HEK293 (cell line): Measurements from ENCODE around the gene LMLN.

Experiments used
- CTCF ChIA-PET: fragments of 350-600 bp; formaldehyde crosslinking; extraction: SDS; loops from one replicate; lab custom pipeline; 2021; ENCODE audit warnings: antibody characterized with exemption; lab: Yijun Ruan, JAX
- POLR2A ChIA-PET: fragments of 300-600 bp; formaldehyde crosslinking; extraction: SDS; loops from one replicate; lab custom pipeline; 2020; ENCODE audit warnings: antibody characterized with exemption, inconsistent platforms; lab: Yijun Ruan, JAX
- H3K27ac ChIP-seq: fragments of 200-500 bp; sonication (Bioruptor generic); 2 replicates; pipeline ENCODE4 v1.5.1; 2014; ENCODE audit warnings: low read depth, low read length, control low read depth, inconsistent platforms; ENCODE audit errors: extremely low read depth
- H3K36me3 ChIP-seq, 2 experiments: fragments of 200-500 bp in 1 of 2; sonication (Bioruptor generic) in 1 of 2; 1 replicate in 1 of 2; 2 replicates in 1 of 2; pipeline ENCODE4 v1.5.1; 2014 to 2017; ENCODE audit warnings: inconsistent platforms in 2 of 2, low read length in 2 of 2; ENCODE audit not compliant: control insufficient read depth in 2 of 2, insufficient read depth in 1 of 2
- H3K4me1 ChIP-seq: fragments of 200-500 bp; sonication (Bioruptor generic); 2 replicates; pipeline ENCODE4 v1.5.1; 2014; ENCODE audit warnings: mild to moderate bottlenecking, low read length, inconsistent platforms; ENCODE audit not compliant: control insufficient read depth, insufficient read depth
- H3K4me3 ChIP-seq: 2 replicates; pipeline ENCODE4 v1.5.1; 2011; ENCODE audit warnings: low read depth, mild to moderate bottlenecking, control low read depth, low read length, moderate library complexity
- H3K9me3 ChIP-seq: fragments of 200-500 bp; sonication (Bioruptor generic); 2 replicates; pipeline ENCODE4 v1.5.1; 2014; ENCODE audit warnings: low read depth, low read length, inconsistent platforms; ENCODE audit not compliant: control insufficient read depth, insufficient read depth
- HIC1 ChIP-seq: fragments of 450-650 bp; formaldehyde crosslinking; IDR thresholded peaks from 2 replicates; pipeline ENCODE4 v1.5.1; 2016; ENCODE audit warnings: missing biosample characterization, missing genetic modification characterization
- KLF16 ChIP-seq: fragments of 450-650 bp; formaldehyde crosslinking; IDR thresholded peaks from 2 replicates; pipeline ENCODE4 v1.5.1; 2017; ENCODE audit warnings: missing biosample characterization, missing genetic modification characterization
- KLF8 ChIP-seq: fragments of 450-650 bp; formaldehyde crosslinking; IDR thresholded peaks from 2 replicates; pipeline ENCODE4 v1.5.1; 2016; ENCODE audit warnings: missing biosample characterization, missing genetic modification characterization
- MYNN ChIP-seq: fragments of 450-650 bp; formaldehyde crosslinking; IDR thresholded peaks from 2 replicates; pipeline ENCODE4 v1.5.1; 2016; ENCODE audit warnings: missing biosample characterization, missing genetic modification characterization, borderline replicate concordance
- YY1 ChIP-seq: fragments of 450-650 bp; formaldehyde crosslinking; IDR thresholded peaks from 2 replicates; pipeline ENCODE4 v1.5.1; 2018; ENCODE audit warnings: missing biosample characterization, missing genetic modification characterization
- ZBTB17 ChIP-seq: fragments of 450-650 bp; formaldehyde crosslinking; IDR thresholded peaks from 2 replicates; pipeline ENCODE4 v1.5.1; 2016; ENCODE audit warnings: missing biosample characterization, missing genetic modification characterization
- ZBTB21 ChIP-seq: fragments of 450-650 bp; formaldehyde crosslinking; IDR thresholded peaks from 2 replicates; pipeline ENCODE4 v1.5.1; 2017; ENCODE audit warnings: missing biosample characterization, missing genetic modification characterization
- ZFP37 ChIP-seq: fragments of 450-650 bp; formaldehyde crosslinking; IDR thresholded peaks from 2 replicates; pipeline ENCODE4 v1.5.1; 2016; ENCODE audit warnings: missing biosample characterization, missing genetic modification characterization
- ZNF155 ChIP-seq: fragments of 450-650 bp; formaldehyde crosslinking; IDR thresholded peaks from 2 replicates; pipeline ENCODE4 v1.5.1; 2016; ENCODE audit warnings: missing biosample characterization, missing genetic modification characterization
- ZNF157 ChIP-seq: fragments of 450-650 bp; formaldehyde crosslinking; IDR thresholded peaks from 2 replicates; pipeline ENCODE4 v1.5.1; 2016; ENCODE audit warnings: missing biosample characterization, missing genetic modification characterization
- ZNF341 ChIP-seq: fragments of 450-650 bp; formaldehyde crosslinking; IDR thresholded peaks from 2 replicates; pipeline ENCODE4; 2016; ENCODE audit warnings: low read depth, missing biosample characterization, missing genetic modification characterization
- ZNF350 ChIP-seq: fragments of 450-650 bp; formaldehyde crosslinking; IDR thresholded peaks from 2 replicates; pipeline ENCODE4 v1.5.0; 2017; ENCODE audit warnings: missing biosample characterization, mild to moderate bottlenecking, missing genetic modification characterization
- ZNF366 ChIP-seq: fragments of 450-650 bp; formaldehyde crosslinking; conservative IDR thresholded peaks from 2 replicates; pipeline ENCODE4 v1.5.1; 2016; ENCODE audit warnings: missing biosample characterization, missing genetic modification characterization
- ZNF529 ChIP-seq: fragments of 450-650 bp; formaldehyde crosslinking; IDR thresholded peaks from 2 replicates; pipeline ENCODE4 v1.5.1; 2017; ENCODE audit warnings: missing genetic modification characterization, missing biosample characterization; ENCODE audit not compliant: insufficient replicate concordance
- ZNF792 ChIP-seq: fragments of 450-650 bp; formaldehyde crosslinking; IDR thresholded peaks from 2 replicates; pipeline ENCODE4 v1.5.1; 2016; ENCODE audit warnings: missing biosample characterization, missing genetic modification characterization
- ZSCAN5A ChIP-seq: fragments of 450-650 bp; formaldehyde crosslinking; IDR thresholded peaks from 2 replicates; pipeline ENCODE4 v1.5.1; 2016; ENCODE audit warnings: missing biosample characterization, missing genetic modification characterization
- TF ChIP-seq, protein P1 (sequence below): fragments of 450-650 bp; formaldehyde crosslinking; IDR thresholded peaks from 2 replicates; pipeline ENCODE4 v1.5.1; 2017; ENCODE audit warnings: missing biosample characterization, missing genetic modification characterization
- TF ChIP-seq, protein P2 (sequence below): fragments of 450-650 bp; formaldehyde crosslinking; IDR thresholded peaks from 2 replicates; pipeline ENCODE4 v1.5.1; 2016; ENCODE audit warnings: missing biosample characterization, missing genetic modification characterization, borderline replicate concordance
- TF ChIP-seq, protein P3 (sequence below): fragments of 450-650 bp; formaldehyde crosslinking; IDR thresholded peaks from 2 replicates; pipeline ENCODE4 v1.5.1; 2016; ENCODE audit warnings: missing biosample characterization, missing genetic modification characterization

The LMLN gene

DNA sequence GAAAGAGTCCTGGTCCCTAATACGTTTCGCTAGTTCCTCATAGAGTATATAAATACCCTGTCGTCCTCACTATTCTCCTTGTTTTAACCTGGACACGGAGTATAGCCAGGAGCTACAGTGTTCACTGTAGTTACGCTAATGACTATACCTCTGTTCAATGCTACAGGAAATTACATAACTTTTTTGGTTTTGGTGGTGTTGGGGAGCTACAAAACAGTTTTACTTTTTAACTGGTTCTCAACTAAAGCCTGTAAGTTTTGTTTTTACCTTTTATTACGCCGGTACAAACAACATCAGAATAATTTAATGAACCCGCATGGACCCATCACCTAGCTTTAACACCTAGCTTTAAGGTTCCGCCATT lies 1.5 kb downstream of the LMLN start:
- TF ChIP-seq ZBTB17 (no peak), HIC1 (no peak), ZNF157 (tag by site-specific recombination) (no peak), ZFP37 (tag by site-specific recombination) (no peak), ZSCAN5A (tag by site-specific recombination) (no peak), MYNN (tag by site-specific recombination) (no peak), KLF8 (tag by site-specific recombination) (no peak), ZNF529 (tag by site-specific recombination) (no peak), ZNF792 (tag by site-specific recombination) (no peak), ZNF341 (no peak), ZNF350 (no peak), ZBTB21 (tag by site-specific recombination) (no peak), YY1 (no peak), ZNF366 (no peak), KLF16 (tag by site-specific recombination) (no peak), ZNF155 (tag by site-specific recombination) (no peak)
- TF ChIP-seq, protein P1, sequence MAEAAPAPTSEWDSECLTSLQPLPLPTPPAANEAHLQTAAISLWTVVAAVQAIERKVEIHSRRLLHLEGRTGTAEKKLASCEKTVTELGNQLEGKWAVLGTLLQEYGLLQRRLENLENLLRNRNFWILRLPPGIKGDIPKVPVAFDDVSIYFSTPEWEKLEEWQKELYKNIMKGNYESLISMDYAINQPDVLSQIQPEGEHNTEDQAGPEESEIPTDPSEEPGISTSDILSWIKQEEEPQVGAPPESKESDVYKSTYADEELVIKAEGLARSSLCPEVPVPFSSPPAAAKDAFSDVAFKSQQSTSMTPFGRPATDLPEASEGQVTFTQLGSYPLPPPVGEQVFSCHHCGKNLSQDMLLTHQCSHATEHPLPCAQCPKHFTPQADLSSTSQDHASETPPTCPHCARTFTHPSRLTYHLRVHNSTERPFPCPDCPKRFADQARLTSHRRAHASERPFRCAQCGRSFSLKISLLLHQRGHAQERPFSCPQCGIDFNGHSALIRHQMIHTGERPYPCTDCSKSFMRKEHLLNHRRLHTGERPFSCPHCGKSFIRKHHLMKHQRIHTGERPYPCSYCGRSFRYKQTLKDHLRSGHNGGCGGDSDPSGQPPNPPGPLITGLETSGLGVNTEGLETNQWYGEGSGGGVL (tag by site-specific recombination) = no peak
- TF ChIP-seq, protein P2, sequence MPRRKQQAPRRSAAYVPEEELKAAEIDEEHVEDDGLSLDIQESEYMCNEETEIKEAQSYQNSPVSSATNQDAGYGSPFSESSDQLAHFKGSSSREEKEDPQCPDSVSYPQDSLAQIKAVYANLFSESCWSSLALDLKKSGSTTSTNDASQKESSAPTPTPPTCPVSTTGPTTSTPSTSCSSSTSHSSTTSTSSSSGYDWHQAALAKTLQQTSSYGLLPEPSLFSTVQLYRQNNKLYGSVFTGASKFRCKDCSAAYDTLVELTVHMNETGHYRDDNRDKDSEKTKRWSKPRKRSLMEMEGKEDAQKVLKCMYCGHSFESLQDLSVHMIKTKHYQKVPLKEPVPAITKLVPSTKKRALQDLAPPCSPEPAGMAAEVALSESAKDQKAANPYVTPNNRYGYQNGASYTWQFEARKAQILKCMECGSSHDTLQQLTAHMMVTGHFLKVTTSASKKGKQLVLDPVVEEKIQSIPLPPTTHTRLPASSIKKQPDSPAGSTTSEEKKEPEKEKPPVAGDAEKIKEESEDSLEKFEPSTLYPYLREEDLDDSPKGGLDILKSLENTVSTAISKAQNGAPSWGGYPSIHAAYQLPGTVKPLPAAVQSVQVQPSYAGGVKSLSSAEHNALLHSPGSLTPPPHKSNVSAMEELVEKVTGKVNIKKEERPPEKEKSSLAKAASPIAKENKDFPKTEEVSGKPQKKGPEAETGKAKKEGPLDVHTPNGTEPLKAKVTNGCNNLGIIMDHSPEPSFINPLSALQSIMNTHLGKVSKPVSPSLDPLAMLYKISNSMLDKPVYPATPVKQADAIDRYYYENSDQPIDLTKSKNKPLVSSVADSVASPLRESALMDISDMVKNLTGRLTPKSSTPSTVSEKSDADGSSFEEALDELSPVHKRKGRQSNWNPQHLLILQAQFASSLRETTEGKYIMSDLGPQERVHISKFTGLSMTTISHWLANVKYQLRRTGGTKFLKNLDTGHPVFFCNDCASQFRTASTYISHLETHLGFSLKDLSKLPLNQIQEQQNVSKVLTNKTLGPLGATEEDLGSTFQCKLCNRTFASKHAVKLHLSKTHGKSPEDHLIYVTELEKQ (tag by site-specific recombination) = no peak
- TF ChIP-seq, protein P3, sequence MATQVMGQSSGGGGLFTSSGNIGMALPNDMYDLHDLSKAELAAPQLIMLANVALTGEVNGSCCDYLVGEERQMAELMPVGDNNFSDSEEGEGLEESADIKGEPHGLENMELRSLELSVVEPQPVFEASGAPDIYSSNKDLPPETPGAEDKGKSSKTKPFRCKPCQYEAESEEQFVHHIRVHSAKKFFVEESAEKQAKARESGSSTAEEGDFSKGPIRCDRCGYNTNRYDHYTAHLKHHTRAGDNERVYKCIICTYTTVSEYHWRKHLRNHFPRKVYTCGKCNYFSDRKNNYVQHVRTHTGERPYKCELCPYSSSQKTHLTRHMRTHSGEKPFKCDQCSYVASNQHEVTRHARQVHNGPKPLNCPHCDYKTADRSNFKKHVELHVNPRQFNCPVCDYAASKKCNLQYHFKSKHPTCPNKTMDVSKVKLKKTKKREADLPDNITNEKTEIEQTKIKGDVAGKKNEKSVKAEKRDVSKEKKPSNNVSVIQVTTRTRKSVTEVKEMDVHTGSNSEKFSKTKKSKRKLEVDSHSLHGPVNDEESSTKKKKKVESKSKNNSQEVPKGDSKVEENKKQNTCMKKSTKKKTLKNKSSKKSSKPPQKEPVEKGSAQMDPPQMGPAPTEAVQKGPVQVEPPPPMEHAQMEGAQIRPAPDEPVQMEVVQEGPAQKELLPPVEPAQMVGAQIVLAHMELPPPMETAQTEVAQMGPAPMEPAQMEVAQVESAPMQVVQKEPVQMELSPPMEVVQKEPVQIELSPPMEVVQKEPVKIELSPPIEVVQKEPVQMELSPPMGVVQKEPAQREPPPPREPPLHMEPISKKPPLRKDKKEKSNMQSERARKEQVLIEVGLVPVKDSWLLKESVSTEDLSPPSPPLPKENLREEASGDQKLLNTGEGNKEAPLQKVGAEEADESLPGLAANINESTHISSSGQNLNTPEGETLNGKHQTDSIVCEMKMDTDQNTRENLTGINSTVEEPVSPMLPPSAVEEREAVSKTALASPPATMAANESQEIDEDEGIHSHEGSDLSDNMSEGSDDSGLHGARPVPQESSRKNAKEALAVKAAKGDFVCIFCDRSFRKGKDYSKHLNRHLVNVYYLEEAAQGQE = no peak
- ChIA-PET CTCF (interaction anchor here (1.0 kb wide), 1 partner anchor 56 kb away, joined by 3 read pairs; no protein-coding TSS in a partner anchor), POLR2A (no interaction called here)
- H3K4me3 ChIP-seq = no peak overlapping the region
- no peaks in the 10 kb centered on the region for H3K4me1 ChIP-seq
- H3K27ac ChIP-seq = no peak overlapping the region
- peaks cover 0 to 1% of the 10 kb centered on the region in 2 experiments; a peak in 1 of 3 replicates for H3K36me3 ChIP-seq
- H3K9me3 ChIP-seq = no peaks in the 10 kb centered on the region
